Measurements from ENCODE around the gene SEL1L2.

DNA sequence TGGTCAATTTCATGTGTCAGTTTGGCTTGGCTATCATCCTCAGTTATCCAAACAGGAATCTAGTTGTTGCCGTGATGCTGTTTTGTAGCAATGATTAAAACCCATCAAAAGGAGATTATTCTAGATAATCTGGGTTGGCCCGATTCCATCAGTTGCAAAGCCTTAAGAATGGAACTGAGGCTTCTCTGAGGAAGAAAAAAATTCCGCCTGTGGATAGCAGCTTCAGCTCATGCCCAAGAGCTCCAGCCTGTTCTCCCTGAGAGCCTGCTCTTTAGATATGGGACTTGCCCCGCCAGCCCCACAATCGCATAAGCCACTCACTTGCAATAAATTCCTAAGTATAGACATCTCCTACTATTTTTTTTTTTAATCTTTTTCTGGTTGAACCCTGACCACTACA, 61.5 kb downstream of the SEL1L2 start:
- TF ChIP-seq, protein P1, sequence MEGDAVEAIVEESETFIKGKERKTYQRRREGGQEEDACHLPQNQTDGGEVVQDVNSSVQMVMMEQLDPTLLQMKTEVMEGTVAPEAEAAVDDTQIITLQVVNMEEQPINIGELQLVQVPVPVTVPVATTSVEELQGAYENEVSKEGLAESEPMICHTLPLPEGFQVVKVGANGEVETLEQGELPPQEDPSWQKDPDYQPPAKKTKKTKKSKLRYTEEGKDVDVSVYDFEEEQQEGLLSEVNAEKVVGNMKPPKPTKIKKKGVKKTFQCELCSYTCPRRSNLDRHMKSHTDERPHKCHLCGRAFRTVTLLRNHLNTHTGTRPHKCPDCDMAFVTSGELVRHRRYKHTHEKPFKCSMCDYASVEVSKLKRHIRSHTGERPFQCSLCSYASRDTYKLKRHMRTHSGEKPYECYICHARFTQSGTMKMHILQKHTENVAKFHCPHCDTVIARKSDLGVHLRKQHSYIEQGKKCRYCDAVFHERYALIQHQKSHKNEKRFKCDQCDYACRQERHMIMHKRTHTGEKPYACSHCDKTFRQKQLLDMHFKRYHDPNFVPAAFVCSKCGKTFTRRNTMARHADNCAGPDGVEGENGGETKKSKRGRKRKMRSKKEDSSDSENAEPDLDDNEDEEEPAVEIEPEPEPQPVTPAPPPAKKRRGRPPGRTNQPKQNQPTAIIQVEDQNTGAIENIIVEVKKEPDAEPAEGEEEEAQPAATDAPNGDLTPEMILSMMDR (IDR thresholded peaks at IDR 0.05) = no peak
- no peak for TF ChIP-seq POLR2A (IDR thresholded peaks at IDR 0.05)

Data from right lobe of liver (tissue), 4 donors.